Measurements from ENCODE around the gene STAC. TPM values are rescaled to one million over a fixed set of nuclear protein-coding genes. Genes with fewer than 3 reads are reported as not detected.
A peak's percentile ranks its signal among the peaks of the same experiment; 100 is the strongest.
"Not testable (repeated sequence)": the region's sequence is repeated elsewhere in the genome, so short reads cannot be mapped to it uniquely, and the experiment has no call there.

Gene STAC
- total RNA-seq, 1 donor from 2014 or later: 49.1 TPM

- Histone ChIP-seq H3K9ac (ENCODE audit: low read depth in 1 of 3, low read length in 3 of 3) (no peak overlapping the region), H3K4me3 (ENCODE audit: low read length in 3 of 3) (no peak overlapping the region)
These were observed 78.9 kb downstream of the STAC start for GRCh38 chr3:36459177-36459576.

GRCh38 chr3:36461597-36461996 lies 81.3 kb downstream of the STAC start:
- Histone ChIP-seq H3K36me3 (ENCODE audit: control insufficient read depth in 3 of 3, insufficient read depth in 3 of 3, low read length in 3 of 3) (no peaks in the 10 kb centered on the region), H3K4me1 (ENCODE audit: control insufficient read depth in 3 of 3, insufficient read depth in 3 of 3, low read length in 3 of 3) (no peaks in the 10 kb centered on the region), H3K9me3 (ENCODE audit: control insufficient read depth in 3 of 3, low read length in 3 of 3) (peaks cover 0 to 2% (median 0%) of the 10 kb centered on the region in 3 donors), H3K9ac (ENCODE audit: low read depth in 1 of 3, low read length in 3 of 3) (no peak overlapping the region), H3K27me3 (ENCODE audit: control insufficient read depth in 3 of 3, insufficient read depth in 3 of 3, low read length in 3 of 3) (no peaks in the 10 kb centered on the region), H3K27ac (ENCODE audit: low read depth, low read length) (no peak overlapping the region), H3K4me3 (ENCODE audit: low read length in 3 of 3) (no peak overlapping the region)

More at GRCh38 chr3:36459177-36459576, 78.9 kb downstream of the STAC start:
- Histone ChIP-seq H3K27me3 (ENCODE audit: control insufficient read depth in 3 of 3, insufficient read depth in 3 of 3, low read length in 3 of 3) (no peaks in the 10 kb centered on the region), H3K27ac (ENCODE audit: low read depth, low read length) (no peak overlapping the region), H3K9me3 (ENCODE audit: control insufficient read depth in 3 of 3, low read length in 3 of 3) (no peaks in the 10 kb centered on the region), H3K4me1 (ENCODE audit: control insufficient read depth in 3 of 3, insufficient read depth in 3 of 3, low read length in 3 of 3) (no peaks in the 10 kb centered on the region), H3K36me3 (ENCODE audit: control insufficient read depth in 3 of 3, insufficient read depth in 3 of 3, low read length in 3 of 3) (no peaks in the 10 kb centered on the region)

- not testable (repeated sequence) for H3K4me1 ChIP-seq (ENCODE audit: control insufficient read depth in 3 of 3, insufficient read depth in 3 of 3, low read length in 3 of 3); H3K9ac ChIP-seq (ENCODE audit: low read depth in 1 of 3, low read length in 3 of 3); H3K27ac ChIP-seq (ENCODE audit: low read depth, low read length); H3K4me3 ChIP-seq (ENCODE audit: low read length in 3 of 3); H3K36me3 ChIP-seq (ENCODE audit: control insufficient read depth in 3 of 3, insufficient read depth in 3 of 3, low read length in 3 of 3); H3K27me3 ChIP-seq (ENCODE audit: control insufficient read depth in 3 of 3, insufficient read depth in 3 of 3, low read length in 3 of 3); H3K9me3 ChIP-seq (ENCODE audit: control insufficient read depth in 3 of 3, low read length in 3 of 3)
These were observed 91.7 kb downstream of the STAC start for GRCh38 chr3:36472045-36472444.

GRCh38 chr3:36475558-36475957 lies 95.3 kb downstream of the STAC start:
- H3K9ac ChIP-seq (ENCODE audit: low read depth in 1 of 3, low read length in 3 of 3): no peak overlapping the region
- H3K4me3 ChIP-seq (ENCODE audit: low read length in 3 of 3): no peak overlapping the region
- no peaks in the 10 kb centered on the region for H3K27me3 ChIP-seq (ENCODE audit: control insufficient read depth in 3 of 3, insufficient read depth in 3 of 3, low read length in 3 of 3)
- H3K4me1 ChIP-seq (ENCODE audit: control insufficient read depth in 3 of 3, insufficient read depth in 3 of 3, low read length in 3 of 3): peaks cover 0 to 5% (median 0%) of the 10 kb centered on the region in 3 donors
- H3K9me3 ChIP-seq (ENCODE audit: control insufficient read depth in 3 of 3, low read length in 3 of 3): no peaks in the 10 kb centered on the region
- no peak overlapping the region for H3K27ac ChIP-seq (ENCODE audit: low read depth, low read length)
- H3K36me3 ChIP-seq (ENCODE audit: control insufficient read depth in 3 of 3, insufficient read depth in 3 of 3, low read length in 3 of 3): no peaks in the 10 kb centered on the region

- Histone ChIP-seq H3K27ac (ENCODE audit: low read depth, low read length) (no peak overlapping the region), H3K36me3 (ENCODE audit: control insufficient read depth in 3 of 3, insufficient read depth in 3 of 3, low read length in 3 of 3) (no peaks in the 10 kb centered on the region), H3K4me1 (ENCODE audit: control insufficient read depth in 3 of 3, insufficient read depth in 3 of 3, low read length in 3 of 3) (peaks cover 0 to 5% (median 0%) of the 10 kb centered on the region in 3 donors), H3K27me3 (ENCODE audit: control insufficient read depth in 3 of 3, insufficient read depth in 3 of 3, low read length in 3 of 3) (no peaks in the 10 kb centered on the region), H3K9ac (ENCODE audit: low read depth in 1 of 3, low read length in 3 of 3) (no peak overlapping the region), H3K4me3 (ENCODE audit: low read length in 3 of 3) (no peak overlapping the region), H3K9me3 (ENCODE audit: control insufficient read depth in 3 of 3, low read length in 3 of 3) (no peaks in the 10 kb centered on the region)
These were observed 96.1 kb downstream of the STAC start for GRCh38 chr3:36476286-36476942.

GRCh38 chr3:36477655-36478054 lies 97.4 kb downstream of the STAC start:
- H3K4me1 ChIP-seq (ENCODE audit: control insufficient read depth in 3 of 3, insufficient read depth in 3 of 3, low read length in 3 of 3): peaks cover 0 to 5% (median 0%) of the 10 kb centered on the region in 3 donors
- peak overlapping the region; percentile 45 for H3K27ac ChIP-seq (ENCODE audit: low read depth, low read length)
- H3K36me3 ChIP-seq (ENCODE audit: control insufficient read depth in 3 of 3, insufficient read depth in 3 of 3, low read length in 3 of 3): no peaks in the 10 kb centered on the region
- no peak overlapping the region for H3K4me3 ChIP-seq (ENCODE audit: low read length in 3 of 3)
- H3K9ac ChIP-seq (ENCODE audit: low read depth in 1 of 3, low read length in 3 of 3): no peak overlapping the region
- no peaks in the 10 kb centered on the region for H3K9me3 ChIP-seq (ENCODE audit: control insufficient read depth in 3 of 3, low read length in 3 of 3)
- H3K27me3 ChIP-seq (ENCODE audit: control insufficient read depth in 3 of 3, insufficient read depth in 3 of 3, low read length in 3 of 3): no peaks in the 10 kb centered on the region

- H3K4me1 ChIP-seq (ENCODE audit: control insufficient read depth in 3 of 3, insufficient read depth in 3 of 3, low read length in 3 of 3): no peaks in the 10 kb centered on the region
- no peaks in the 10 kb centered on the region for H3K9me3 ChIP-seq (ENCODE audit: control insufficient read depth in 3 of 3, low read length in 3 of 3)
- H3K9ac ChIP-seq (ENCODE audit: low read depth in 1 of 3, low read length in 3 of 3): no peak overlapping the region
These were observed 100.8 kb downstream of the STAC start for GRCh38 chr3:36480911-36481648.

GRCh38 chr3:36482256-36482655 lies 102.0 kb downstream of the STAC start:
- Histone ChIP-seq H3K27me3 (ENCODE audit: control insufficient read depth in 3 of 3, insufficient read depth in 3 of 3, low read length in 3 of 3) (no peaks in the 10 kb centered on the region), H3K27ac (ENCODE audit: low read depth, low read length) (no peak overlapping the region), H3K9me3 (ENCODE audit: control insufficient read depth in 3 of 3, low read length in 3 of 3) (no peaks in the 10 kb centered on the region), H3K36me3 (ENCODE audit: control insufficient read depth in 3 of 3, insufficient read depth in 3 of 3, low read length in 3 of 3) (peaks cover 0 to 3% (median 0%) of the 10 kb centered on the region in 3 donors), H3K4me3 (ENCODE audit: low read length in 3 of 3) (no peak overlapping the region), H3K4me1 (ENCODE audit: control insufficient read depth in 3 of 3, insufficient read depth in 3 of 3, low read length in 3 of 3) (no peaks in the 10 kb centered on the region), H3K9ac (ENCODE audit: low read depth in 1 of 3, low read length in 3 of 3) (no peak overlapping the region)

More at GRCh38 chr3:36480911-36481648, 100.8 kb downstream of the STAC start:
- Histone ChIP-seq H3K27ac (ENCODE audit: low read depth, low read length) (no peak overlapping the region), H3K27me3 (ENCODE audit: control insufficient read depth in 3 of 3, insufficient read depth in 3 of 3, low read length in 3 of 3) (no peaks in the 10 kb centered on the region), H3K36me3 (ENCODE audit: control insufficient read depth in 3 of 3, insufficient read depth in 3 of 3, low read length in 3 of 3) (no peaks in the 10 kb centered on the region), H3K4me3 (ENCODE audit: low read length in 3 of 3) (no peak overlapping the region)

GRCh38 chr3:36482880-36483279 lies 102.6 kb downstream of the STAC start:
- H3K4me1 ChIP-seq (ENCODE audit: control insufficient read depth in 3 of 3, insufficient read depth in 3 of 3, low read length in 3 of 3): no peaks in the 10 kb centered on the region
- H3K27me3 ChIP-seq (ENCODE audit: control insufficient read depth in 3 of 3, insufficient read depth in 3 of 3, low read length in 3 of 3): no peaks in the 10 kb centered on the region
- peaks cover 0 to 3% (median 0%) of the 10 kb centered on the region in 3 donors for H3K36me3 ChIP-seq (ENCODE audit: control insufficient read depth in 3 of 3, insufficient read depth in 3 of 3, low read length in 3 of 3)
- no peak overlapping the region for H3K4me3 ChIP-seq (ENCODE audit: low read length in 3 of 3)
- no peaks in the 10 kb centered on the region for H3K9me3 ChIP-seq (ENCODE audit: control insufficient read depth in 3 of 3, low read length in 3 of 3)
- H3K9ac ChIP-seq (ENCODE audit: low read depth in 1 of 3, low read length in 3 of 3): no peak overlapping the region
- no peak overlapping the region for H3K27ac ChIP-seq (ENCODE audit: low read depth, low read length)

- H3K4me3 ChIP-seq (ENCODE audit: low read length in 3 of 3): no peak overlapping the region
- no peaks in the 10 kb centered on the region for H3K4me1 ChIP-seq (ENCODE audit: control insufficient read depth in 3 of 3, insufficient read depth in 3 of 3, low read length in 3 of 3)
- H3K36me3 ChIP-seq (ENCODE audit: control insufficient read depth in 3 of 3, insufficient read depth in 3 of 3, low read length in 3 of 3): peaks cover 0 to 3% (median 0%) of the 10 kb centered on the region in 3 donors
- H3K27ac ChIP-seq (ENCODE audit: low read depth, low read length): no peak overlapping the region
- H3K9ac ChIP-seq (ENCODE audit: low read depth in 1 of 3, low read length in 3 of 3): no peak overlapping the region
- no peaks in the 10 kb centered on the region for H3K27me3 ChIP-seq (ENCODE audit: control insufficient read depth in 3 of 3, insufficient read depth in 3 of 3, low read length in 3 of 3)
- H3K9me3 ChIP-seq (ENCODE audit: control insufficient read depth in 3 of 3, low read length in 3 of 3): no peaks in the 10 kb centered on the region
These were observed 103.4 kb downstream of the STAC start for GRCh38 chr3:36483709-36484108.

Measured in skeletal muscle tissue (tissue), 4 donors.